Measurements from ENCODE around the gene ACOXL.

The ACOXL gene

GRCh38 chr2:110732422-110733413 is at the start of gene ACOXL:
TSS of gene ACOXL (plus strand) at chr2:110732573. CDS start at chr2:110768390, 35,817 bp downstream.
- Histone ChIP-seq H3K4me1 (ENCODE audit: control insufficient read depth, insufficient read depth, low read length) (peaks cover 5% of the 10 kb centered on the region; the same call in 1 of the 2 replicates), H3K27ac (ENCODE audit: extremely low read depth, low read depth, low read length) (peak within 1 kb of the TSS; percentile 52; the same call in 1 of the 2 replicates), H3K4me3 (ENCODE audit: low read depth, low read length) (peak within 1 kb of the TSS; percentile 46), H3K36me3 (ENCODE audit: control insufficient read depth in 2 of 2, insufficient read depth in 1 of 2, low read length in 2 of 2) (no peaks in the 10 kb centered on the region), H3K9me3 (ENCODE audit: control insufficient read depth, insufficient read depth, low read depth, low read length) (no peaks in the 10 kb centered on the region)
- ChIA-PET CTCF (no interaction called here), POLR2A (interaction anchor here (0.5 to 2.9 kb wide), 2 partner anchors 54 to 96 kb away, joined by 3 to 16 read pairs; partner anchors contain the start of gene BUB1)
- no peak for TF ChIP-seq ZNF654 (tag by site-specific recombination; IDR thresholded peaks at IDR 0.05; ENCODE audit: low read depth)
- no peak for TF ChIP-seq ZNF202 (tag by site-specific recombination; IDR thresholded peaks at IDR 0.05; ENCODE audit: borderline replicate concordance)
- TF ChIP-seq ZNF211 (tag by site-specific recombination; IDR thresholded peaks at IDR 0.05; ENCODE audit: low read depth): no peak
- no peak for TF ChIP-seq ZNF549 (tag by site-specific recombination; IDR thresholded peaks at IDR 0.05)
- peak; percentile 35; the same call in 1 of the 2 replicates for TF ChIP-seq ZBTB20 (tag by site-specific recombination; IDR thresholded peaks at IDR 0.05)
- no peak for TF ChIP-seq ZNF677 (tag by site-specific recombination; IDR thresholded peaks at IDR 0.05)
- TF ChIP-seq ZNF488 (tag by site-specific recombination; IDR thresholded peaks at IDR 0.05): no peak
- TF ChIP-seq KLF9 (tag by site-specific recombination; IDR thresholded peaks at IDR 0.05; ENCODE audit: low read depth): 0 out of 2 replicates have a peak, but pooled peaks have one; percentile 25
- peak; percentile 2; the same call in 1 of the 2 replicates for TF ChIP-seq HIC1 (tag by site-specific recombination; IDR thresholded peaks at IDR 0.05)
- no peak for TF ChIP-seq OVOL3 (tag by site-specific recombination; IDR thresholded peaks at IDR 0.05)
- TF ChIP-seq ZFP69B (tag by site-specific recombination; IDR thresholded peaks at IDR 0.05): no peak
- no peak for TF ChIP-seq ZXDB (tag by site-specific recombination; IDR thresholded peaks at IDR 0.05)
- peak; percentile 76 for TF ChIP-seq GLIS2 (tag by site-specific recombination; IDR thresholded peaks at IDR 0.05)
- peak; percentile 91 for TF ChIP-seq ZNF398 (tag by site-specific recombination; IDR thresholded peaks at IDR 0.05)
- peak; percentile 73 for TF ChIP-seq ZNF335 (tag by site-specific recombination; conservative IDR thresholded peaks at IDR 0.05)
- TF ChIP-seq WT1 (tag by site-specific recombination; IDR thresholded peaks at IDR 0.05): peak; percentile 58; the same call in 1 of the 2 replicates
- TF ChIP-seq KLF8 (tag by site-specific recombination; IDR thresholded peaks at IDR 0.05): peak; percentile 10; the same call in 1 of the 2 replicates
- no peak for TF ChIP-seq KLF16 (tag by site-specific recombination; IDR thresholded peaks at IDR 0.05)
- TF ChIP-seq ZNF37A (tag by site-specific recombination; IDR thresholded peaks at IDR 0.05): no peak
- TF ChIP-seq KLF7 (tag by site-specific recombination; IDR thresholded peaks at IDR 0.05; ENCODE audit: borderline replicate concordance): peak; percentile 68; the same call in 1 of the 2 replicates
- peak; percentile 52; the same call in 1 of the 2 replicates for TF ChIP-seq KLF17 (tag by site-specific recombination; IDR thresholded peaks at IDR 0.05)
- peak; percentile 72 for TF ChIP-seq SP3 (tag by site-specific recombination; IDR thresholded peaks at IDR 0.05)
- TF ChIP-seq ZNF394 (tag by site-specific recombination; IDR thresholded peaks at IDR 0.05; ENCODE audit: borderline replicate concordance): peak; percentile 21; the same call in 1 of the 2 replicates
- peak; percentile 48 for TF ChIP-seq SP2 (tag by site-specific recombination; IDR thresholded peaks at IDR 0.05)
- peak; percentile 57 for TF ChIP-seq ZNF341 (tag by site-specific recombination; IDR thresholded peaks at IDR 0.05; ENCODE audit: low read depth)
- no peak for TF ChIP-seq ZNF610 (tag by site-specific recombination; IDR thresholded peaks at IDR 0.05; ENCODE audit: borderline replicate concordance)
- no peak for TF ChIP-seq ZNF248 (tag by site-specific recombination; IDR thresholded peaks at IDR 0.05)
- peak; percentile 16; the same call in 1 of the 2 replicates for TF ChIP-seq MZF1 (tag by site-specific recombination; IDR thresholded peaks at IDR 0.05; ENCODE audit: borderline replicate concordance)
- TF ChIP-seq KLF10 (tag by site-specific recombination; IDR thresholded peaks at IDR 0.05): no peak

Measured in HEK293 (cell line).